ENCODE measurements around the gene GHRL.
A peak's percentile ranks its signal among the peaks of the same experiment; 100 is the strongest.
"Not testable (repeated sequence)": the region's sequence is repeated elsewhere in the genome, so short reads cannot be mapped to it uniquely, and the experiment has no call there.

GHRL gene

DNA sequence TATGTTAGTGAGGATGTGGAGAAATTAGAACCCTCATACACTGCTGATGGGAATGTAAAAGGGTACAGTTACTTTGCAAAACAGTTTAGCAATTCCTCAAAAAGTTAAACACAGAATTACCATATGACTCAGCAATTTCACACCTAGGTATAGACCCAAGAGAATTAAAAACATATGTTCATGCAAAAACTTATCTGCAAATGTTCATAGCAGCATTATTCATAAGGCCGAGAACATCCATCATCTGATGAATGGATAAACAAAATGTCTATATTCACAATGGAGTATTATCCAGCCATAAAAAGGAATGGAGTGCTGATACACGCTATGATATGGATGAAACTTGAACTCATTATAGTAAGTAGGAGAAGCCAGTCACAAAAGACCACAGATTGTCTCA is 17.8 kb upstream of the GHRL start:
- DNase-seq (ENCODE audit: low read depth) = peak; percentile 83
- H3K4me1 ChIP-seq (ENCODE audit: control insufficient read depth, insufficient read depth, low read length) = peaks cover 5% of the 10 kb centered on the region
- no peak overlapping the region for H3K9ac ChIP-seq (ENCODE audit: low read length)
- H3K27me3 ChIP-seq (replicated peaks; ENCODE audit: control insufficient read depth, insufficient read depth, low read length) = no peaks in the 10 kb centered on the region
- peaks cover 98% of the 10 kb centered on the region for H3K36me3 ChIP-seq (ENCODE audit: control insufficient read depth, insufficient read depth, low read length, severe bottlenecking)
- H3K4me3 ChIP-seq (ENCODE audit: low read length) = no peak overlapping the region
- H3K9me3 ChIP-seq (ENCODE audit: control insufficient read depth, low read length) = no peaks in the 10 kb centered on the region

GRCh38 chr3:10309736-10310135 is 17.0 kb upstream of the GHRL start:
- H3K27me3 ChIP-seq (replicated peaks; ENCODE audit: control insufficient read depth, insufficient read depth, low read length) = no peaks in the 10 kb centered on the region
- no peaks in the 10 kb centered on the region for H3K9me3 ChIP-seq (ENCODE audit: control insufficient read depth, low read length)
- H3K4me1 ChIP-seq (ENCODE audit: control insufficient read depth, insufficient read depth, low read length) = peaks cover 5% of the 10 kb centered on the region
- peak; percentile 31 for DNase-seq (ENCODE audit: low read depth)
- H3K4me3 ChIP-seq (ENCODE audit: low read length) = no peak overlapping the region
- H3K9ac ChIP-seq (ENCODE audit: low read length) = no peak overlapping the region
- H3K36me3 ChIP-seq (ENCODE audit: control insufficient read depth, insufficient read depth, low read length, severe bottlenecking) = peaks cover 99% of the 10 kb centered on the region

- no peak for DNase-seq (ENCODE audit: low read depth)
- Histone ChIP-seq H3K4me3 (ENCODE audit: low read length) (no peak overlapping the region), H3K36me3 (ENCODE audit: control insufficient read depth, insufficient read depth, low read length, severe bottlenecking) (peaks cover 99% of the 10 kb centered on the region), H3K9me3 (ENCODE audit: control insufficient read depth, low read length) (no peaks in the 10 kb centered on the region), H3K9ac (ENCODE audit: low read length) (no peak overlapping the region), H3K4me1 (ENCODE audit: control insufficient read depth, insufficient read depth, low read length) (peaks cover 5% of the 10 kb centered on the region), H3K27me3 (replicated peaks; ENCODE audit: control insufficient read depth, insufficient read depth, low read length) (no peaks in the 10 kb centered on the region)
Observed at GRCh38 chr3:10308678-10309077, 15.9 kb upstream of the GHRL start.

GRCh38 chr3:10306156-10306555 is 13.4 kb upstream of the GHRL start:
- Histone ChIP-seq H3K36me3 (ENCODE audit: control insufficient read depth, insufficient read depth, low read length, severe bottlenecking) (peaks cover 99% of the 10 kb centered on the region), H3K9me3 (ENCODE audit: control insufficient read depth, low read length) (no peaks in the 10 kb centered on the region)

DNA sequence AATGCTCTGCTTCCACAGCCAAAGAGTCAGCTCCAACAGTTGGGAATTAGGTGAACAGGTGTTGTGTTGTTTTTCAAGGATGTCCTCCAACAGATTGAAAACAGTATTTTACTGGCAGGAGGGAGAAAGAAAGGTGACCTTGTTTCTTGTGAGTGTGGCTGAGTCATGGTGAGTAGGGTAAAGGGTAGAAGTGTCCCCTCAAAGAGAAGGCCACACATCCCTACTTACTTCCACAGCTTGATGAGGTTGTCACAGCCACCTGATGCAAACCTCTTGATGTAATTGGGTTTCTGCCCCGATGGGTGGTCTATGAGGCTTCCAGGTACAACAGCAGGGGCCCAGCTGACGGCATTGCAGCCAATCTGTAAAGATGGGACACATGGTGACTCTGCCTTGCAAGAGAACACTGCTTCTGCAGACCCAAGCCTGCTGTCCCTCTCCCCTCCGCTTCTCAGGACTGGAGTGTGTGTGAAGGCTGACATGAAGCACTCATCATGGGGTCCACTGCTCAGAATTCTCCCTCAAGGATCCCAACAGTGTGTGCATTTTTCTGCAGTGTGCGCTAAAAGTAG is 12.7 kb upstream of the GHRL start:
- no peaks in the 10 kb centered on the region for H3K9me3 ChIP-seq (ENCODE audit: control insufficient read depth, low read length)
- no peaks in the 10 kb centered on the region for H3K4me1 ChIP-seq (ENCODE audit: control insufficient read depth, insufficient read depth, low read length)
- no peaks in the 10 kb centered on the region for H3K27me3 ChIP-seq (replicated peaks; ENCODE audit: control insufficient read depth, insufficient read depth, low read length)
- DNase-seq (ENCODE audit: low read depth) = no peak
- H3K36me3 ChIP-seq (ENCODE audit: control insufficient read depth, insufficient read depth, low read length, severe bottlenecking) = peaks cover 99% of the 10 kb centered on the region
- no peak overlapping the region for H3K9ac ChIP-seq (ENCODE audit: low read length)
- H3K4me3 ChIP-seq (ENCODE audit: low read length) = no peak overlapping the region

More at GRCh38 chr3:10306156-10306555, 13.4 kb upstream of the GHRL start:
- no peak for DNase-seq (ENCODE audit: low read depth)
- Histone ChIP-seq H3K4me3 (ENCODE audit: low read length) (no peak overlapping the region), H3K9ac (ENCODE audit: low read length) (no peak overlapping the region), H3K27me3 (replicated peaks; ENCODE audit: control insufficient read depth, insufficient read depth, low read length) (no peaks in the 10 kb centered on the region), H3K4me1 (ENCODE audit: control insufficient read depth, insufficient read depth, low read length) (no peaks in the 10 kb centered on the region)

DNA sequence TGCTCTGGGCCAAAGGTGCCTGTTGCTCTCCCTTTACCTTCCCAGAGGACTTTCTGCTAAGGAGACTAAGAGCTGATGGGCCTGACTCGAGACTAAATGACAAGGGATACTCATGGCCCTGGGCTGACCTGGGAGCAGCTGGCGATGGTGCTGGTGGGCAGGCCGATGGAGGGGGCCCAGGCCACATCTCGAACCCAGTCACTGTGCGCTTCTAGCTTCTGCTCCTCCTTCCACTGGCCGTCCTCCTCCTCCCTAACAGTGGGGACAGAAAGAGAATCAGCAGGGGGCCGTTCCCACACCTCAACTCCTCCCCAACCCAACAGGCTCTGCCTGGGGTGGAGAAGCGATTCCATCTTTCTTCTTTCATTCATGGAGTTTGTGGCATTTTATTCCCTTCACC is 12.2 kb upstream of the GHRL start:
- H3K27me3 ChIP-seq (replicated peaks; ENCODE audit: control insufficient read depth, insufficient read depth, low read length) = no peaks in the 10 kb centered on the region
- H3K36me3 ChIP-seq (ENCODE audit: control insufficient read depth, insufficient read depth, low read length, severe bottlenecking) = peaks cover 100% of the 10 kb centered on the region
- no peak for DNase-seq (ENCODE audit: low read depth)
- H3K4me3 ChIP-seq (ENCODE audit: low read length) = no peak overlapping the region
- no peak overlapping the region for H3K9ac ChIP-seq (ENCODE audit: low read length)
- no peaks in the 10 kb centered on the region for H3K9me3 ChIP-seq (ENCODE audit: control insufficient read depth, low read length)
- H3K4me1 ChIP-seq (ENCODE audit: control insufficient read depth, insufficient read depth, low read length) = peaks cover 2% of the 10 kb centered on the region

GRCh38 chr3:10303785-10304184 is 11.0 kb upstream of the GHRL start:
- DNase-seq (ENCODE audit: low read depth) = no peak

GRCh38 chr3:10303105-10303504 is 10.4 kb upstream of the GHRL start:
- no peaks in the 10 kb centered on the region for H3K27me3 ChIP-seq (replicated peaks; ENCODE audit: control insufficient read depth, insufficient read depth, low read length)
- H3K4me3 ChIP-seq (ENCODE audit: low read length) = no peak overlapping the region
- H3K36me3 ChIP-seq (ENCODE audit: control insufficient read depth, insufficient read depth, low read length, severe bottlenecking) = peaks cover 91% of the 10 kb centered on the region
- no peaks in the 10 kb centered on the region for H3K9me3 ChIP-seq (ENCODE audit: control insufficient read depth, low read length)
- H3K9ac ChIP-seq (ENCODE audit: low read length) = no peak overlapping the region
- DNase-seq (ENCODE audit: low read depth) = no peak
- peaks cover 8% of the 10 kb centered on the region for H3K4me1 ChIP-seq (ENCODE audit: control insufficient read depth, insufficient read depth, low read length)

More at GRCh38 chr3:10303785-10304184, 11.0 kb upstream of the GHRL start:
- Histone ChIP-seq H3K9ac (ENCODE audit: low read length) (no peak overlapping the region), H3K27me3 (replicated peaks; ENCODE audit: control insufficient read depth, insufficient read depth, low read length) (no peaks in the 10 kb centered on the region), H3K4me1 (ENCODE audit: control insufficient read depth, insufficient read depth, low read length) (peaks cover 8% of the 10 kb centered on the region), H3K36me3 (ENCODE audit: control insufficient read depth, insufficient read depth, low read length, severe bottlenecking) (peaks cover 97% of the 10 kb centered on the region), H3K4me3 (ENCODE audit: low read length) (no peak overlapping the region), H3K9me3 (ENCODE audit: control insufficient read depth, low read length) (no peaks in the 10 kb centered on the region)

GRCh38 chr3:10300087-10300486 is 7.3 kb upstream of the GHRL start:
- Histone ChIP-seq H3K36me3 (ENCODE audit: control insufficient read depth, insufficient read depth, low read length, severe bottlenecking) (peaks cover 65% of the 10 kb centered on the region), H3K4me3 (ENCODE audit: low read length) (no peak overlapping the region), H3K4me1 (ENCODE audit: control insufficient read depth, insufficient read depth, low read length) (peaks cover 8% of the 10 kb centered on the region), H3K9me3 (ENCODE audit: control insufficient read depth, low read length) (no peaks in the 10 kb centered on the region), H3K27me3 (replicated peaks; ENCODE audit: control insufficient read depth, insufficient read depth, low read length) (no peaks in the 10 kb centered on the region), H3K9ac (ENCODE audit: low read length) (peak overlapping the region; percentile 55)
- DNase-seq (ENCODE audit: low read depth) = no peak

- Histone ChIP-seq H3K4me1 (ENCODE audit: control insufficient read depth, insufficient read depth, low read length) (peaks cover 8% of the 10 kb centered on the region), H3K27me3 (replicated peaks; ENCODE audit: control insufficient read depth, insufficient read depth, low read length) (no peaks in the 10 kb centered on the region), H3K4me3 (ENCODE audit: low read length) (no peak overlapping the region), H3K9ac (ENCODE audit: low read length) (peak overlapping the region; percentile 55), H3K36me3 (ENCODE audit: control insufficient read depth, insufficient read depth, low read length, severe bottlenecking) (peaks cover 65% of the 10 kb centered on the region), H3K9me3 (ENCODE audit: control insufficient read depth, low read length) (no peaks in the 10 kb centered on the region)
- peak; percentile 7 for DNase-seq (ENCODE audit: low read depth)
Observed at GRCh38 chr3:10299679-10300078, 6.9 kb upstream of the GHRL start.

- H3K27me3 ChIP-seq (replicated peaks; ENCODE audit: control insufficient read depth, insufficient read depth, low read length) = no peaks in the 10 kb centered on the region
- H3K36me3 ChIP-seq (ENCODE audit: control insufficient read depth, insufficient read depth, low read length, severe bottlenecking) = peaks cover 61% of the 10 kb centered on the region
- H3K9ac ChIP-seq (ENCODE audit: low read length) = peak overlapping the region; percentile 55
- no peaks in the 10 kb centered on the region for H3K9me3 ChIP-seq (ENCODE audit: control insufficient read depth, low read length)
- H3K4me1 ChIP-seq (ENCODE audit: control insufficient read depth, insufficient read depth, low read length) = peaks cover 8% of the 10 kb centered on the region
- DNase-seq (ENCODE audit: low read depth) = peak; percentile 26
- H3K4me3 ChIP-seq (ENCODE audit: low read length) = no peak overlapping the region
Observed at GRCh38 chr3:10299175-10299574, 6.4 kb upstream of the GHRL start.

DNA sequence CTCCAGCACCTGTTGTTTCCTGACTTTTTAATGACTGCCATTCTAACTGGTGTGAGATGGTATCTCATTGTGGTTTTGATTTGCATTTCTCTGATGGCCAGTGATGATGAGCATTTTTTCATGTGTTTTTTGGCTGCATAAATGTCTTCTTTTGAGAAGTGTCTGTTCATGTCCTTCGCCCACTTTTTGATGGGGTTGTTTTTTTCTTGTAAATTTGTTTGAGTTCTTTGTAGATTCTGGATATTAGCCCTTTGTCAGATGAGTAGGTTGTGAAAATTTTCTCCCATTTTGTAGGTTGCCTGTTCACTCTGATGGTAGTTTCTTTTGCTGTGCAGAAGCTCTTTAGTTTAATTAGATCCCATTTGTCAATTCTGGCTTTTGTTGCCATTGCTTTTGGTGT is 5.3 kb upstream of the GHRL start:
- H3K9ac ChIP-seq (ENCODE audit: low read length); H3K4me3 ChIP-seq (ENCODE audit: low read length); H3K4me1 ChIP-seq (ENCODE audit: control insufficient read depth, insufficient read depth, low read length); H3K27me3 ChIP-seq (replicated peaks; ENCODE audit: control insufficient read depth, insufficient read depth, low read length); DNase-seq (ENCODE audit: low read depth); H3K9me3 ChIP-seq (ENCODE audit: control insufficient read depth, low read length): not testable (repeated sequence)
- H3K36me3 ChIP-seq (ENCODE audit: control insufficient read depth, insufficient read depth, low read length, severe bottlenecking) = peaks cover 51% of the 10 kb centered on the region

Data from adipocyte (in vitro differentiated cells).